HG02970 (cell line): ENCODE data around the gene SULF2.

Source experiments
- ATAC-seq: cut with Tn5 transposase; IDR thresholded peaks from one replicate; pipeline ENCODE4 v1.9.1; 2021; ENCODE audit warnings: mild to moderate bottlenecking, moderate library complexity, moderate number of reproducible peaks; ENCODE audit not compliant: unreplicated experiment, low FRiP score

The SULF2 gene

DNA sequence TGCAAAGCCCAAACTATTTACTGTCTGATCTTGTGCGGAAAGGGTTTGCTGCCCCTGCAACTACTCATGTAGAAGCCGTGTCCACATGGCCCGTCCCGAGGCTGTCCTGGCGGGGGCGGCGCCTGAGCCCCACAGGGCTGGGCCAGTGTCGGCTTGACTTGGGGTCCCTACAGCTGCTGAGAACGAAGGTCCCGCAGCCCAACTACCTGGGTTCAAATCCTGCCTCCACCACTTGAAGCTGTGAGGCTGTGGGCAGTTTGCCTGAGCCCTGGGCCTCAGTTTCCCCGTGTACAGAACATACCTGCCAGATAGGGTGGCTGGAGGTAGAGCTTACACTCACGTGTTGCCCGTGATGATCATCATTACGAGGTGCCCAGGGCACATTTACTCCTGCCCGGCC lies 111.1 kb downstream of the SULF2 start:
- ATAC-seq = no peak

DNA sequence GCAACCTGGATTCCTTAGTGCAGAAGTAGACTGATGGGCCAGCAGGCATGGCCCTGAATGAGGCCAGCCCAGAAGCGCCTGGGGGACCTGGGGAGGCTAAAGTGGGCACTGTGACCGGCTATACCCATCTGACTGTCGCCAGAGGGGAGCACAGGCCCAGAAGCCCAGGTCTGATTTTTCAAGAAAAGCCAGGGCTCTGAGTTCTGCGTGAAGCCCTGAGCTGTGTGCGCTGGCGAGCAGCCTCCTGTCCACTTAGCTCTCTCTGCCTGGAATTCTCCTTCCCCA lies 111.7 kb downstream of the SULF2 start:
- no peak for ATAC-seq

DNA sequence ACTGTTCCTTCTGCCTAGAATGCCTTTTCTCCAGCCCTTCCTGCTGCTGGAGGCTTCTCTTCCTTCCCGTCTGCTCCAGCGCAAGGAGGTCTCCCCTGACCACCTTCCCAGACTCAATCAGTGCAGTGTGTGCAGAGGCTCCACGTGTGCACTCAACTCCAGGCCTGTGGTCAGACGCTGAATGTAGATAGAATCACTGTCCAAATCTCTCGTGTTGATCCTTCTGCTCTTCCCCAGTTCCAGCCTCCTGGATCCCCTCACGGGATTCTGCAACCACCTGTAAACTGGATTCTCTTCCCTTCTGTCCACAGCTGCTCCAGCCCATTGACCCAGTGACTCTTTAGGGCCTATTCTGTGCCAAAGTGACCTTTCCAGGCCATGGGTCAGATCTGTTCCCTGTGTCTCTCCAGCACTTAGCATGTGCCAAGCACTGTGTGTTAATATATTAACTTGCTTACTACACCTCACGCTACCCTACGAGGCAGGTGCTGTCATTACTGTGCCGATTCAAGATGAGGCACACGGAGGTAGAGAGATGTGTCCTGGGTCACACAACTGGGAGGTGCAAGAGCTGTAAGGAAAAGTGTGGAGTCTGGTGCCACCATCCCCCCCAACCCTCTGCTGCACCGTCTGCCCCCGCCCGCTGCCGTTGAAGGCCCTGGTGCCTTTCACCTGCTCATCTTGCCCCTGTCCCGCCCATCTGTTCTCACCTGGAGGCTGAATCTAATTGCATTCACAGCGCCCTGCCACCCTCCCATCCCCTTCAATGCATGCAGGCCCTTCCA lies 112.2 kb downstream of the SULF2 start:
- ATAC-seq = no peak

DNA sequence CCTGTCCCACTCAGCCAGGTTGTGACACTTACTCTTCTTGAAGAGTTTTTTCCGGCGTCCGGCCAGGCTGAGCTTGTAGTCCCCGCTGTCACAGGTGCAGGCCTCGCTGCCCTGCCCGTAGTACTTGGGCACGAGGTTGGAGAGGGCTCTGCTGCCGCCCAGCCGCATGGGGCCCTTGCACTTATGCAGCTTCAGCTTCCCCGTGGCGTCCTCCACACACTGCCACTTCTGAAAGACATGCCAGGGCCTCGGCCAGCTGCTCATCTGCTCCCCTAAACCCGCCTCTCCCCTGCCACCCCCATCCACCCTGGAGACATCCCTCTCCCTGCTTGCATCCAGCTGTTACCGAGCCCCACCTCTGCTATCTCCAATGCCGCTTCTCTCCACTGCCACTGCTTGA lies 113.1 kb downstream of the SULF2 start:
- no peak for ATAC-seq

DNA sequence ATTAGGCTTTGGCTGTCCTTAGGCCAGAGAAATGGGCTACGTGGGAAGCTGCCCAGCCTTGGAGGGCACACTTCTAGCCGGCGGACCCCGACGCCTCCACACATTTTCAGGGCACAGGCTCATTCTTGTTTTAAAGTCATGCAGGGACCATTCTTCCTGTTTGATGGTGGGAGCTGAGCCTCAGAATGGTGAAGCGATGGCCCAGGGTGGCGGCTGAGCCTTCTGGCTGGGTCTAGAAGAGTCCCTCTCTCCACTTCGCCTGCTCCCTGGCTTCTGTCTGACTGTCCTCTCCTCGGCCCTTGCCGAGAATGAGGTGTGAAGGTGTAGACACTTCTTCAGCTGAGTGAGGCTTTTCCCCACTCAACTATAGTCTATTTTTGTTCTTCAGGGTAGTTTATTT lies 114.4 kb downstream of the SULF2 start:
- no peak for ATAC-seq

DNA sequence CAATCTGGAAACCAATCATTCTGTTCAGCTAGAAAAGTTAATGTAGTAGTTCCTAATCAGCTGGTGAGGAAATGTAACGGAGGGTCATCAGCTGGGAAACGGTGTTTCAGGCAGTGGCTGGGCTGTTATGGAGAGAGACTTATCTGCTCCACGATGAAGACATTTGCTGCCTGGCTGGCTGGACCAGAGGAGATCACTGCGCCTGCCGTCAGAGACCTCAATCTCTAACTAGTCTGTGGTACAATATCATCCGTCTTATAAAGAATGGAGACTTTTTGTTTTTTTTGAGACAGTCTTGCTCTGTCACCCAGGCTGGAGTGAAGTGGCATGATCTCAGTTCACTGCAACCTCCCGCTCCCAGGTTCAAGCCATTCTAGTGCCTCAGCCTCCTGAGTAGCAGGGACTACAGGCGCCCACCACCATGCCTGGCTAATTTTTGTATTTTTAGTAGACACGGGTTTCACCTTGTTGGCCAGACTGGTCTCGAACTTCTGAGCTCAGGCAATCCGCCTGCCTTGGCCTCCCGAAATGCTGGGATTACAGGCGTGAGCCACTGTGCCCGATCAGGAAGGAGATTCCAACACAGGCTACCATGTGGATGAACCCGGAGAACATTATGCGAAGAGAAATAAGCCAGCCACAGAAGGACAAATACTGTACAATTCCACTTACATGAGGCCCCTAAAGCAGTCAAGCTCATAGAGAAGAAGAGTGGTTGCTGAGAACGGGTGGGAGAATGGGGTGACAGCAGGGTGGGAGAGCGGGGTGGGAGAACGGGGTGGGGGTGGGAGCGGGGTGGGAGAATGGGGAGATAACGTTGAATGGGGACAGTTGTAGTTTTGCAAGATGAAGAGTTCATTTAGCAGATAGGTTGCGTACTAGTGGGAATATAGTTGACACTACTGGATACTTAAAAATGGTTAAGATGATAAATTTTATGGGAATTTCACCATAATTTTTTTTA lies 115.1 kb downstream of the SULF2 start:
- no peak for ATAC-seq

DNA sequence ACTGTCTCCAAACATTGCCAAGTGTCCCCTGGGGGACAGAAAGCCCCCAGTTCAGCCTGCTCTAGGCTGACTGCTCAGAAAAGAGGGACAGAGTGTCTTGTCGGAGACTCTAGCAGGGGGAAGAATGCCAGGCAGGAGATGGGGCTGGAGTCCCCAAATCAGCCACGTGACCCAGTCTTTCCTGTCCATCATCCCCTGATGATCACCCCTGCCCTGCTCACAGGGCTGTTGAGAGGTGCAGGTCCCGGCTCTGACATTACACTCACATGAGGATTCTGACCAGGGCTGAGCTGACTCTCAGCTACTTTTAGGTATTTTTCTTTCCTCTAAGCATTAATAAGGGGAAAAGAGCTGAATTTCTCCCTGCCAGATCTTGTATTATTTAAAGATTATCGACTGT lies 115.8 kb downstream of the SULF2 start:
- ATAC-seq = no peak

DNA sequence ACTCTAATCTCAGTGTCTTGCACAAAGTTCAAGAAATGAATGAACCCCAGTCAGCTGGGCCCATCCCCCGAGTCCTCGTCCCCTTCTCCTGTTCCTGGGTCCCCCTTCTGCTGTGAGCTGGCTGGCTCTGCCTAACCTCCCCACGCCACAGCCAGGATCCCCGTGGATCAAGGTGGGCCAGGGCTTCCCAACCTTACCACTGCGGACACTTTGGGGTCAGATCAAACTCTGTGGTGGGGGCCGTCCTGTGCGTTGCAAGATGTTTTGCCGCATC lies 116.2 kb downstream of the SULF2 start:
- no peak for ATAC-seq

DNA sequence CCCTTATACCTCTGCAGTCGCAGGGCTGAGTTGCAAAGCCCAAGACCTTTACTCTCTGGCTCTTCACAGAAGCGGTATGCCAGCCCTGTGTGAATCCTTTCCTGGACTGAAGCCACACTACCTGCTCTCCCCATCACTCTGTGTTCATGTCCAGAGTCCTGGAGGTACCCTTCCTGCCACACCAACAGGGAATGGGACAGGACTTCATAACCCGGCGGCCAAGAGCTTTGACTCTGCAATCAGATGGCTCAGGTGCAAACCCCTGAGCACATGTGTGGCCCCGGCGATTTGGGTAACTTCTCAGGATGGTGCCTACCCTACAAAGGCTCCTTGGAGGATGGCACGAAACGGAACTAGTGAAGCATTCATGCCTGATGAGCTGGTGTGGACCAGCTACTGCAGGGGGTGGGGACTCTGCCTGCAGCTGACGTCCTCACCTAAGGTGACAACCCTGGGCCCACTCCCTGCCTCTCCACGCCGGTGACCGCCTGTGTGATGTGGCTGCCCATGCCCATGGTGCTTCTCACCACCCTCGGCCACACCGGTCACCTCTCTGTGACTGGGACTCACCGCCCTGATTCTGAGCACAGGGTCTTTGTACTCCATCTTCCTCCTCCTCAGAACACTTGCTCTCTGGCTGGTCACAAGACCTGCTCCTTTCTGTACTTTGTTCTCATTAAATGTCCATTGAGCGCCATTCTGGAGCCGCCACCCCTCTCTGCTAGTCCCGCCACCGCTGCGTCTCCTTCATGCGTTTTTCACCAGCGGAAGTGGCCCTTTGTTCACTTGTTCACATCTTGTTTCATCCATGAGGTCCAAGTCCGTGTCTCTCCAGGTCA lies 116.7 kb downstream of the SULF2 start:
- no peak for ATAC-seq

DNA sequence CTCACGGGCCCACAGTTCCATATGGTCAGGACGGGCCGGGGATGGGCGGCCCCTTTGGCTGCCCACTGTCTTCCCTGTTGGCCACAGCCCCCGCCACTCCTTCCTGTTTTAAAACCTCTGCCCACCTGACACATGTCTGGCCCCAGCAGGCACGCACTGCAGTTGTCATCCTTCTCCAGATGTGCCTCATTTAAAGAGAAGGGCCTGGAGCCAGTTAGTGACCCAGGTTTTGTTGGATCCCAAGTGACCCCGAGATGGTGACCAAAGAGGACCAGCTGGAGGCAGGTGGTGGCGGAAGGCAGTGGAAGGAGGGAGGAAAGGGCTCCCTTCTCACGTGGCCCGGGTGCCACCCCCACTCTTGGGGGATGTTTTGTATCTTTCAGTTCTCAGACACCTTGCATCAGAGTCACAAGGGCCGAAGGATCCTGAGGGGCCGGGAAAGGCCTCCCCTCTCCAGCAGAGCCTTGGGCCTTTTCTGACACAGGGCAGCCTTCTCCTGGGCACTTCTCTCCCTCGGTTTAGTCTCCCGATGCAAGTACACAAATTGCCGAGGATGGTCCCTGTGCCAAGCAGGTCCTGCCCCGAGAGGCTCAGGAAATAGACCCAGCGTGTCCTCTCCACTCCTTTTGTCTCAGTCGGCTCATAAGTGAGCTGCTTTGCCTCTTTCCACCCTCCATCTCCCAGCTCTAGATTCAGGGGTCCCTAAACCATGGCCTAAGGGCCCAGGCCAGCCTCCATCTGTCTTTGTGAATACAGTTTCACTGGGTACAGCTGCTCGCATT lies 117.6 kb downstream of the SULF2 start:
- no peak for ATAC-seq

DNA sequence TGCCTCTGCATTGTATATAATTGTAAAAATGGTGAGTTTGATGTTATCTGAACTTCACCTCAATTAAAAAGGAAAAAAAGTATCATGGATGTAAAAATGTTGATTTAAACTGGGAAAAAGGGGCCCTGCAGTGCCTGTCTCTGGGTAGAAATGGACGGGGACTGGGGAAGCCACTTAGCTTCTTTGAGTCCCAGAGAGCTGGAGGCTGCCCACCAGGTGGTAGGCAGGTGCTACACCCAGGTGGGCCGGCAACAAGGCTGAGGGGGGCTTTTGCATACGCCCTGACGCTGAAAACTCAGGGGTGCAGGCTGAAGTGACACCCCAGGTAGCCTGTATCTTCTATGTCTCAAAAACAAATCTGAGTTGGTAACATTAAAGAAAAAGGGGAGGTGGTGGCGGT lies 118.2 kb downstream of the SULF2 start:
- ATAC-seq = no peak

DNA sequence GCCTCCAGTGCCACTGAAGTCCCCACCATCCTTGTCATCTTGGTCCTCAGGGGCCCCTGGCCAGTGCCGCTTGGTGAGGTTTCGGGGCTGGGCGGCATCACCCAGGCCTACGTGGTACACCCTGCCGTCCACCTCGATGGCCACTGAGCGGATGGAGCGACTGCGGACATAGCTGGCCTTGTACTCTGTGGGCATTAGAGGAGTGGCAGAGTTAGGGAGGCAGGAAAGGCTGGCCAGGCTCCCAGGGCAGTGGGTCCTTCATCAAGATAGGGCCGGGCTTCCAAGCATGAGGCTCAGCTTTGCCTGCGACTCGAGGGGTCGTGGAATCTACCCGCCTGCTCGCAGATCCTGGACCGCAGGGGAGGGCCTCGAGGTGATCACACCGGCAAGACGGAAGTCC lies 119.0 kb downstream of the SULF2 start:
- ATAC-seq = no peak

DNA sequence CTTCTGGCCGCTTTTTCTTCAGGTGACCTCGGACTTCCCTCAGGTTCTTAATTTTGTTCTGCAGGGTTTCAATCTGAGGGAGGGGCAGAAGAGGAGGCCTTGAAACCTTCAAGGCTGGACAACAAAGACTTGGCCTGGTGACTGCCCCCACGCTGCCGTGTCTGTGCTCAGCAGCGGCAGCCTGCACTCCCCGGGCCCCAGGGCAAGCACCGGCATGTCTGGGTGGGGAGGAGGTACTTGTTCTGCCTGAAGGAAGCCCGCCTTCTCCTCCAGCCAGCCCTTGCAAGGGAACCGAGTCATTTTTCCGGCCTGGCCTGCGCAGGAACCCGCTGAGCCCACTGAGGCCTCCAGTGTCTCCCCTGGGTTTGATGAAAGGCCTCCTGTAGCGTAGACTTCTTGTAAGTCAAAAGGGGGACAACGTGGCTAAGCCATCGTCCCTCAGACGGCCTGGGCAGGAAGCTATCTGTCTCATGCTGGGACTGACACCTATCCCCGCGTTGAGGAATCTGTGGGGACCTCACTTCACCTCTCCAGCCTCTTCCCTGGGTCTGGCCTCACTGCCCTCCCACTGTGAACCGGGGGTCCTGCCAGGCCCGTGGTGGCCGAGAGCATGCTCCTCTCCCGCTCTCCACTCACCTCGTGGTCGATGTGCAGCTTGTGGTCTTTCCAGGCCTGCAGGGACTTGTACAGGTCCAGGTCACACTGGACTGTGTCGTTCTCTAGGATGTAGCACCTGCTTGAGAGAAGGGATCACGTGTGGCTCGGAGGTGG lies 119.9 kb downstream of the SULF2 start:
- ATAC-seq = no peak

DNA sequence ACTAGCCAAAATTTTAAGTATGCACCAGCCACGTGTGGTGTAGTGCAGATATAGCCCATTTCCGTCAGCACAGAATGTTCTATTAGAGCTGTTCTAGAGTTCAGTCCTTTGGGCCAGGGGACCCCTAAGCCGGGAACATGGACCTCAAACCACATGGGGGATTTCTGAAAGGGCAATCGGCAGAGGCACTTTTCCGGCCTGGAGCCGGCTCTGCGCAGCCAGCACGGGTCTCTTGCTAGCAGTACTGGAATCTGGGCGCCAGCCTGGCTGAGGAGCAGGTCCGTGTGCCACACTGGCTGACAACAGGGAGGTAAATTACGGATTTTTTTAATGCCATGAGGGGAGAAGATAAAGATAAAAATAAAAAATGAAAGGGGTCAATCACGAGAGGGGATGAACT lies 120.5 kb downstream of the SULF2 start:
- no peak for ATAC-seq

DNA sequence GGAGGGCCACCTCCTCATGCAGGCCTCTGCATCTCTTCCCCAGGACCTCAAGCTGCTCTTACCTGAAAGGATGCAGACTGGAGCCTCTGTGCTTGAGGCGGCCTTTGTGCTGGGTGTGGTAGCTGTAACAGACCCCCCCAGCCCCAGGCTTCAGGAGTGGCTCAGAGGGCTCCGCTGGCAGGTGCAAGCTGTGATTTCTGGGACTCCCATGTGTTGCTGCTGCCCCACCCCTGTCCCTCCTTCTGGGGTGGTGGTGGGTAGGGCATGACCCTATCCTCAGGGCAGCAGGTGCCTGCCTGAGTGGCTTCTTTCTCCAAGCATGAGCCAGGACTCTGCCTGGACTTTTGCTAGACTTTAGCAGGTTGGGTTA lies 121.2 kb downstream of the SULF2 start:
- no peak for ATAC-seq

DNA sequence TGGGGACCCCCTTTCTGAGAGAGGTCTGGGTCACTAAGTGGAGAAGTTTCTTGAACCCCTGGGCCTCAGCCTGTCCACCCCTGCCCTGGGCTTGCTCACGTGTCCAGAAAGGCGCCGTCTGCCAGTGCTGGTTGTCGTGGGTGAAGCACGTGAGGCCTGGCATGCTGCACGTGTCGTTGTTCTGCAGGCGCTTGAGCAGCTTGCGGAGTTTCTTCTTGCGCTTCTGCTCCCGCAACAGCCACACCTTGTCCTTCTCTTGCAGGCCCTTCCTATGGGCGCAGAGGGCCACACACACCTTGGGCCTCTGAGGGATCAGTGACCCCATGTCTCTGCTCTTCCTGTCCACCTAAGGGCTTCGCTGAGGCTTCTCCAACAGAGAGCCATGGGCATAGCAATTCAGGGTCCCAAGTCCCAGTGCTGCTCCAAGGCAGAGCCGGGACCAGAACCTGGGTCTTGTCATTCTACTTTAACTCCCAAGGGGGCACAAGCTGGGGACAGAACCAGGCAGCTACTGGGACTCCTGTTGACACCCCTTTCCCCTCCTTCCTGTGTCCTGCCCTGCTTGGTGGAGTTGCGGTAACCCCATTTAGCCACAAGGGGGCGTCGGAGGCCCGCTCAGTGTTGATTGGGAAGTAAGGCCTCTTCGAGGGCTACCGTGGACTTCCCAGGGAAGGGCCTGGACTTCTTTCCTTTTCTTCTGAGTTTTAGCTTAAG lies 121.8 kb downstream of the SULF2 start:
- ATAC-seq = no peak

DNA sequence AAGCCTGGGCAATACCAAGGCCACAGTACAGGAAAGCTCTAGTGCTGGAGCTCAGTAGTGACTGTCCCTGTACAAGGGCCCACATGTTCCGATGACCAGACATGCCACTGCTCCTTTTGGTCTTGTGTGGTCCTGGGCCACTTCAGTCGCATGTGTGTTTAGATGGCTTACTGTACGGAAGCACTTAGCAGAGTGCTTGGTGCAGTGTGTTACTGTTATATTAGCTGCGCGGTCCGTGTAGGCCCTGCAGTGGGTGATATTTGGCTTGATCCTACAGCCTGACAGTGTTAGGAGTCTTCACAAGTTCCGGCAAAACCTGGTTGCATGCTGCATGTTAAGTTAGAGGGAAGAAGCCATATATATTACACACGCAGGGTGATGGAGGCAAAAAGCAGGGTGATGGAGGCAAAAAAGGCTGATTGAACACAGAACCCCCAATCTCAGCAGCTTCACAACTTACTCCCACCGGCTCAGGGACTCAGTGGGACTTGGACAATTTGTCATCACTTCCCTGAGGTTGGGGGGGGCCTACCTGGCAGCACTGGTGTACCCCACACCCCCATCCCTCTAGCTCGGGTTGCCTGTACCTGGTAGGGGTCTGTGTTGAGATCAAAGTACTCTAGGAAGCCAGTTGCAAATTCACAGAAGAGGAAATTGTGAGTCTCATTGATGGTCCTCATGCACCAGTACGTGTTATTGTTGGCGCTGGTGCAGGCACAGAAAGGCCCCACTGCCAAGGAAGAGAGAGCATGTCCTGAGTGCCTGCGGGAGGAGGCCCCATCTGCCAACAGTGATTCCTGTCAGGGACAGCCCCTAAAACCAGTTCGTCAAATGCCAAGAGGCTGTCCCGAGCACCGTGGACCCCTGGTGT lies 122.6 kb downstream of the SULF2 start:
- ATAC-seq = no peak

DNA sequence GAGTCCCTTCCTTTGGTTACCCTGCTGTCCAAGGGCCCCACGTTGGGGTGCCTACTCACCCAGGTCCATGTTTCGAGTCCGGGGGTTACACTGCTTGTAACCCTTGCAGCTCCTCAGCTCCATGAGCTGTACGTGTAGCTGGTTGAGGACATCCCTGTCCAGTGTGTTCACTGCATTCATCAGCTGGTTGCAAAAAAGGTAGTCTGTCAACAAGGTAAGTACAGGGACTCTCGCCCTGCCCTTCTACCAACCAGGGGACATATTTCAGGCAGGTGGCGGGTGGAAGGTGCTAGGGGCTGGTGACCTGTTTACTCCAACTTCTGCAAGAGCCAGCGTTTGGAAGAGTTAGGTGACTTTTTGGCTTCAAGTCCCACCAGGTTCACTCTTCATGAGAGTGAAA lies 123.6 kb downstream of the SULF2 start:
- no peak for ATAC-seq
